GM10266 (cell line): Measurements from ENCODE around the gene CAPN5.

Experiments
- DNase-seq: peaks from one replicate; pipeline ENCODE4 v3.0.0; 2012; ENCODE audit errors: extremely low spot score
- CTCF ChIP-seq: IDR thresholded peaks from 2 replicates; pipeline ENCODE4 v1.5.1; 2012; ENCODE audit warnings: mild to moderate bottlenecking, low read depth; ENCODE audit not compliant: control insufficient read depth, insufficient read depth; ENCODE audit errors: missing control alignments

Gene CAPN5

GRCh38 chr11:77125695-77126094 is 58.9 kb downstream of the CAPN5 start:
- no peak for TF ChIP-seq CTCF
- DNase-seq: no peak

GRCh38 chr11:77126156-77126775 is 59.5 kb downstream of the CAPN5 start:
- no peak for DNase-seq

GRCh38 chr11:77126861-77127234 is 60.1 kb downstream of the CAPN5 start:
- no peak for TF ChIP-seq CTCF
- DNase-seq: no peak

More at GRCh38 chr11:77126156-77126775, 59.5 kb downstream of the CAPN5 start:
- no peak for TF ChIP-seq CTCF

- TF ChIP-seq CTCF: peak; percentile 95
- peak; percentile 77 for DNase-seq
Observed at GRCh38 chr11:77127235-77127911, 60.6 kb downstream of the CAPN5 start.

GRCh38 chr11:77127920-77128691 is 61.3 kb downstream of the CAPN5 start, which contains the start of gene MYO7A:
MYO7A (plus strand) TSS chr11:77128246; CDS start chr11:77130635, 2,389 bp downstream.
- no peak for DNase-seq
- TF ChIP-seq CTCF: no peak

GRCh38 chr11:77129069-77129841 is 62.5 kb downstream of the CAPN5 start:
- TF ChIP-seq CTCF: no peak
- DNase-seq: no peak
